GM10847 (cell line): ENCODE results near the gene CDK12.

Experiments
- POLR2A ChIP-seq: IDR thresholded peaks from 2 replicates; pipeline ENCODE4 v1.6.1; 2011; ENCODE audit not compliant: insufficient read length; ENCODE audit errors: extremely low read depth

Gene CDK12

DNA sequence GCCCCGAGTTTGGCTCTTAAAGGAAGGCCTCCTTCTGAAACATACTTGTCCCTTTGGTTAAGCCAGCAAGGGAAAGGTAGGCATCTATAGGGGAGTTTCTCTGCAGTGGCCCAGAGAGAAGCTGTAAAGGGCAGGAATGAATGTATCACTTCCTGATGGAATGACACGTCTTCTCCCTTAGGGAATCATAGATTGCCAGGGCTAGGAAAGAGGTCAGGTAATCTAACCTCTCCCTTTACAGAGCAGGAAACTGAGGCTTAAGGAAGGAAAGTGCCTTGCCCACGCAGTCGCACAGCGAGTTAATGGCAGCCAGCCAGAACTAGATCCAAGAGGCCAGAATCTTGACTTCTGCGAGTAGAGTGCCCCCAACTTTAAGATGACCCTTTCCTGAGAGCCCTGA is 80.4 kb downstream of the CDK12 start:
- no peak for TF ChIP-seq POLR2A

DNA sequence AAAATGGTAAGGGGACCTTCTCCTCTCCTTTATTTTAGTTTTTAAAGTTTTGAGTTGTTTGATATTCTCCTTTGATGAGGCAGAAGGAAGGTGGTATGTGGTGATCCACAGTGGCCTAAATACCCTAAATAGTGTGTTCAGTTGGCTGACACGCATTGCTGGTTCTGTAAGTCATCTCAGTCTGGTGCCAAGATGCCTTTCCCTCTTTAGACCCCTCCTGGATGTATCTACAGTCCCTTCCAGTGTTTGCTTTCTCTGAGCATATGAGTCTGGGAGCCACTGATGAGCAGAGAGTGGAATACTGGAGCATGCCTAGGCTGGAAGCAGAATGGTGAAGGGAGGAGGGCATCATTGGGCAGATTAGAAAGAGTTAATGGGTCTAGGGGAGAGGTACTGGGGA is 81.9 kb downstream of the CDK12 start:
- no peak for TF ChIP-seq POLR2A

DNA sequence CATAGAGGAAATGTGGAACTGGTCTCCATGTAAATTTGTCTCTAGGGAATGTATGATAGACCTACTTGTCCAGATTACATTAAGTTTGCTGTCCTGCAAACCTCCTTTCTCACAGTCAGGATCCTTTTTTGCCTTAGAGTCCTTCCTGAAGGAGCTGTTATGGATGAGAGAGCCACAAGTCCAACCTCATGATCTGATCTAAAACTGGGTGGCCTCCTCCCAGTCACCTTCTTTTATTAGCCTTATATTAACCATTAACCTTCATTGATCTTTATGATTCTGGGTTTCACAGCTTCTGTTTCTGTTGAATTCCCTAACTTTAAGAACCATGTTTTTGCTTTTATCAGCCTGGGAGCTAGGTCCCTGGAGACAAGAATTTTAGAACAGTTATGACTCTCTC is 82.4 kb downstream of the CDK12 start:
- no peak for TF ChIP-seq POLR2A

DNA sequence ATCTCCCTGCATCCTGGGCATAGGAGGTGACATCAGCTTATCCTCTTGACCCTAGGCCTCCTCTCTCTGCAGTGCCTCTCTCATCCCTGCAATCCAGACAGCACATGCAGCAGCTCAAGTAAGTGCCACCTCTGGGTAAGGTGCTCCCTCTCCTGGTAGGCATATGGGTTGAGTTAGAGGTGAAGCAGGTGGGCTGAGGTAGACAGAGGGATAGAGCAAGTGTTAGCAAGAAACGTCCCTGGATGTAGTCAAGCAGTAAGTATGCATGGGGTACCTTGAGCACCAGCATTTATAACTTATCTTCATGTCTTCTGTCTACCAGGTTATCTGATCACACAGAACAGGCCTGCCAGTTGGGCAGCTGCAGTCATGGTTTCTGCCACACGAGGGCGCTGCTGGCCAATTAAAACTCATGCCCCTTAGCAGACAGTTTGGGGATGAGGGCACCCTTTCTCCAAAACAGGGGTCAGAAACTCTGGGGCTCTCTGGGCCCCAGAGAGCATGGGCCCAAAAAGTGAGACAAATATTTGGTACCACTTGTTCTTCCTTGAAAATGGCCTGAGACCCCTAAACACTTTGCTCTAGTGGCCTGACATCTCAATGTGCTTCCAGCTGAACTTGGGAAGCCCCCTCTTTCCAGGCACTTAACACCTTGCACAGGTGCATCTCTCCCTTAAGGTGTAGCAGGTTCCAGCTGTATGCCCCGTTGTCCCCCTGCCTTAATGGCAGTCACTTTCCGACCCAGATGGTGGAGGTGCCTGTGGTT is 86.6 kb downstream of the CDK12 start:
- no peak for TF ChIP-seq POLR2A

DNA sequence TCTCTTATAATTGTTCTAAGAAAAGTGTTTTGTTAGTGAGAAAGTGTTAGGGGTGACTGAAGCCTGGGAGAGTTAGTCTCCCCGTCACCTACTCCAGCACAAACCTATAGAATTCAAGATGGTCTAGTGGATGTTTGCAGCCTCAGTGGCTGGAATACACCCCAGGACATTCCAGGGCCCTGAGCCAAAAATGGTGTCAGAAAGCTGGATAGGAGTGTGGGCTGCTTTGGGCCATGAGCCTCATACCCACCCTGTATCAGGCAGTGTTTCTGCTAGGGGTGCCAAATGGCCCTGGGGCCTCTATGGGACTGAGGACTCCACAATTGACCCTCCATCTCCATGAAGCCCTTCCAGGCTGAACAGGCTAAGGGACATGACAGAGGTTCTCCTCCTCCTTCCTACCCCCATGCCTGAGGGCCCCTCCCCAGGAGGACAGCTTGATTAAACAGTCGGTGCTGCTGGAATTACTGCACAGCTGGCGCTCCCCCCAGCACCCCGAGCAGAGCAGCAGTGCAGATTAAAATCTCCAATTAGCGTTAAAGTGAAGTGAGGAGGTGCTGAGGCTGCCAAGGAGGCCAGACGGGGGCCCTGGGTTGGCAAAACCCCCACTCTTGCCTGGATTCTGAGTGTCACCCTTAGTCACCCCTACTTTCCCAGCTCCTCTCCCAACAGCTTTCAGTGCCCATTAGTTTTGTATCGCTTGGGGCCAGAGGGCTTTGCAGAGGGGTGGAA is 87.4 kb downstream of the CDK12 start:
- no peak for TF ChIP-seq POLR2A

DNA sequence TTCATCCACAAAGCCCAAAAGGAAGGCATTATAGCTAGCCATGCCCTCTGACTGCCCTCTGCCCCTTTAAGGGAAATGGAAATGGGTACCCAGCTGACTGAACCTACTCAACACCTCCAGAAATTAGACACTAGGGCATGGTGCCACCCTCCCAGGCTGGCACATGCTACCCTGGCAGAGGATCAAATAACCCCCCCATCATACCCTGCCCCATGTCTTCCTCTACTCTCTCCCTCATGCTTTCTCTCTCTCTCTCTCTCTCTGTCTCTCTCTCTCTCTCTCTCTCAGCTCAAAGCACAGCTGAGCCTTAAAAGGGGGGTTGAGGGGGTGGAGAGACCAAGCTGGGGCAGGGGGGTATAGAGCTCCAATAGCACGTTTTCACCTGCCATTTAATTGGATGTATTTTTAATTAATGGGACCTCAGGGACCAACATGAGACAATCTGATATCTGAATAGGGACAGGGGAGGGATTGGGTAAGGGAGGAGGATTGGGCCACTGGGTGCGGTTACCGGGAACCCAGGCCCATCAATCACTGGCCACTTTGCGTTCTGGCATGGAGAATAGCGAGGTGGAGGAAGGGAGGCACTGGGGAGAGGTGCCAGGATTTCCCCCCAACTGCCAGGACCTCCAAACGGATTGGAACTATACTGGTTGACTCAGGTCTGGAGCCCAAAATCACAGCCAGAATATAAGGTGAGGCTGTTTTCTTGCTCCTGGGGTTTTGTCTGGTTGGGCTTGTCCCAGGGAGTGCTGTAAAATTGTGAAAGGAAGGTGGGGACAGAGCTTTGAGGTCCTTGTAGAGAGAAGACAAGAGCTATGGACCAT is 88.7 kb downstream of the CDK12 start:
- no peak for TF ChIP-seq POLR2A

DNA sequence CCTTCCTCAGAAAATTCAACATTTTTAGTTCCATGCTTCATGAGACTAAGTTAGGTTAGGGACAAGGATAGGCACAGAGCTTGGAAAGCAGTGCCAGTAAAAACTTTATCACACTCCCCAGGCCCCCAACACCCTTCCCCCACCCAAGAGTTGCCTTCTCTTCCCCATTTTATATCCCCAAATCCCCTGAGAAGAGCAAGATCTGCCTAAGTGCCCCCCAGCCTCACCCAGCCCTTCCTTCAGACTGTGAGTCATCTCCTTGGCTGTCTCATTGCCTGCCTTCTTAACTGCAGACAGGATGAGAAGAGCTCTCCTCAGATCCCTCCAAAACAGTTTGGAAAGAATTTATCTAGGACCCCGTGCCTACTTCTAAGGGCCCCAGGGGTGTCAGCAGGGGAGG is 90.6 kb downstream of the CDK12 start:
- no peak for TF ChIP-seq POLR2A

DNA sequence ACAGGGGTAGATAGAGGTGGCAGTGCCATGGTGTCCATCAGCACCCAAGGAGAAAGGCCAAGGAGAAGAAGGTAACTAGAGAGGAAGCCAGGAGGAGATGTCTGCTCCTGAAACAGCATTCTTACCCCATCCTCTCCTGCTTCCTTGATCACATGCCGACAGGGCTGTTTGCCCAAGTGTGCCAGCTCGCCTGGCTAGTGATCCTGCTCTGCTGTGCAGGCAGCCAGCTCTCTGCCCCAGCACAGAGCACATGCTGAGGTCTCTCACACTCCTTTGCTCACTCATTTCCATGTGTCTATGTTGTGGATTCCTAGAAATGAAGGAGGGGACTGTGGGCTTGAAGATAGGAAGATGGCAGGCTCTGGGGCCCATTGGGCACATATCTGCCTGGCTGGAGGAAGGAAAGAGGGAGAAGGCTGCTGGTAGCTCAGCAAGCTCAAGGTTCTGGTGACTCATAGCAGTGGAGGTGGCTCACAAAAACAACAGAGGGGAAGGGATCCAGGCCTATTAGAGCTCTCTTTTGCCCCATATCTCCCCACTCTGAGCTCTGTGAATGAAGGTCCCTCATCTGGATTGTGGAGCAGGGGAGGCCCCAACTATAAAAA is 92.2 kb downstream of the CDK12 start:
- TF ChIP-seq POLR2A: no peak

DNA sequence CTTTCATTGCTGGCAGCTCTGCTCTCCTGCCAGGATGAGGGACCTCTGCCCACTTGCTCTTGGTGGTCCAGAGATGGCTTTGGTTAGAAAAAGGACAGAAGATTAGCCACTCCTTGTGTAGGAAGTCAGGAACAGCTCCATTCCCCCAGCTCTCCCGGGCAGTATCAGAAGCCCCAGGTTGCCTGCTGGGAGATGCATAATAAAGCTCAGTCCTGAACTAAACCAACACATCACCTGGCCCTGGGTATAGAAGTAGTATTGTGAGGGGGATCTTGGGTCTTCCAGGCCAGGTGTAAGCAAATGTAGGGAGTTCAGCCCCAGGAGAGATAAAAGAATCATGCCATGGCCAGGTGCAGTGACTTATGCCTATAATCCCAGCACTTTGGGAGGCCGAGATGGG is 94.1 kb downstream of the CDK12 start:
- TF ChIP-seq POLR2A: no peak

DNA sequence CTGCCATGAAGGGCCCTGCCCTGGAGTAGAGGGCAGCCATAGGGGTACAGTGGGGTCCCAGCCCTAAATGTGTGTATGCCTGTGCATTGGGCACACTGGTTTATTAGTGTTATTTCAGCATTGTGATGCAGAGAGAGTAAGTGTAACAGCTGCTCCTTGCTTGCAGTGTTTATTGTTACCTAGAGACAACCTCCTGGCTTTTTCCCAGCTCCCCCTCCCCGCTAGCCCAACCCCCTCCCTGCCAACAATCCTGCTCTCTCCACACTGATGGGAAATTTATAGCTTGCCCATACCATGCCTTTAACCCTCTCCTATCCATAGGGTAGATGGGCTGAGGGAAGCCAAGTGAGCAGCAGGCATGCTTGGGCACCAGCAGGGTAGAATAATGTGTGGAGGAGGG is 95.1 kb downstream of the CDK12 start:
- no peak for TF ChIP-seq POLR2A

DNA sequence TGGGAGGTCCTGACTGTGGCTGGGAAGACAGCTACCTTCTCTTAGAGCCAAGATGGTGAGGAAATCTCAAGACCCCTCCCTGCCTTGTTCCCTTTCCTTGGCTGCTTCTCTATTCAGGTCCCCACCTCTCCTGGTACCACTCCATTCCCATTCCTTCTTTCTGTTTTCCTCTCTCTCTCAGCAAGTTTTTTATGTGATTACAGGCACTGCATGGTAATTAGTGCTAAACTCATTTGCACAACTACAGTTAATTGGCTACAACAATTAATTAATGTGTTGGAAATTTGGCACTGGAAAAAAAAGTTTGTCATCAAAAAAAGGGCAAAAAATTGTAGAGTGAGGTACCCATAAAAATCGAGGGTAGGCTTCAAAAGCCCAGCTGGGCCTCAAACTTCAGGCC is 101.1 kb downstream of the CDK12 start:
- no peak for TF ChIP-seq POLR2A

DNA sequence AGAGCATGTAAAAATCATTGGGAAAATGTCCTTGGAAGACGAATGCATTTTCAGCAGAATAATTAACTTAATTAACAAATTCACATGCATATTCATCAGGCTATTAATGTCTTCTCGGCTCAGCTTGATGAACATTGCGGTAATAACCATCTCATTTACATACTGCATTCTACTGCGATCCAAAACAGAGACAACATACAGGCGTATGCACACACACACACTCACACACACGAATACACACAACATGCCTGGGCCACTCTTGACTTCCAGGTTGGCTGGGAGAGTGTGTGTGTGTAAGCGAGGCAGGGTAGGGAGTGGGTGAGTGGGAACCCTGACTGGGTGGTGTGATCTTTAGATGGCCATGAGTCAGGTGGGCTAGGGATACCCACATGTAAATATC is 101.7 kb downstream of the CDK12 start:
- no peak for TF ChIP-seq POLR2A

DNA sequence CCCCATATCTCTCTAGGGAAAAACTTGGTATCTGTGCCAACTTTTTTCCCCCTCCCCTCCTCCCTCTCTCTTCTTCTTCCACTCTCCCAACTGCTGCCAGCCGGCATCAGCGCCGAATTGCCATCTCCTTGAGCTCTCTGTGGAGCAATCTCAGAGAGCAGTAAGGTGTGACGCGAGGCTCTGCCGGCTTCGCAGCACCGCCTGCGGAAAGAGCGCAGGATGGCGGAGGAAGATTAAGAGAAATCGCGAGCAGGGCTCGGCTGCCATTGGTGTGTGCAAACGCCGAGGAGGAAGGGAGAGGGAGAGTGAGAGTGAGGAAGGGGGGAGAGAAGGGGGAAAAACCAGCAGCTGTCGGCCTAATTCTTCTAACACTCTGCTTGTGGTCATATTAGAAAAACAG is 102.2 kb downstream of the CDK12 start:
- no peak for TF ChIP-seq POLR2A

DNA sequence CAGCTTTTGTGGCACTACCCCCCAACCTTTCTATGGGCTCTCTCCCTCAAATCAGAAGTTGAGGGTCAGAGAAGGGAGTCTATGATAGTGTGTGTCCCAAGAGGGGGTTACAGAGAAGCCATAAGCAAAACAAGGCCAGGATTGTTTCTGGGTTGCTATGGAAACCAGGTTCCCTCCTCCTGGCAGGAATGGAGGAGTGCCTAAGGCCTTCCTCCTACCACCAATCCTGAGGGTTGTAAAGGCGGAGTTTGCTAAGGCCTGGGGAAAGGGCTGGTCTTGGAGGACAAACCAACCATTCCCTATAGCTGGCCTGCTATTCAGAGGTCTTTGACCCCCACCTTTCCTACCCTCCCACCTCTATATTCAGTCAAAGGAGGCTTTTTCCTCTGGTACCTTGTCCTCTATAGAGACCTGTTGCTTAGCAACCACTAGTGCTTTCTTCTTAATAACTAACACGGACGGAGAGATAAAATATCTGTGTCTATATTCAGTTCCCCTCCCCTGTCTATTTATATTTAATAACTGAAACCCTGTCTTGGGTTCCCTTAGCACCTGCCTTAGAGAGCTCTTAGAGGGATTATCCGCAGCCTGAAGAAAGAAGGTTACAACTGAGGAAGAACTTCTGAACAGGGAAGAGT is 103.0 kb downstream of the CDK12 start:
- no peak for TF ChIP-seq POLR2A

DNA sequence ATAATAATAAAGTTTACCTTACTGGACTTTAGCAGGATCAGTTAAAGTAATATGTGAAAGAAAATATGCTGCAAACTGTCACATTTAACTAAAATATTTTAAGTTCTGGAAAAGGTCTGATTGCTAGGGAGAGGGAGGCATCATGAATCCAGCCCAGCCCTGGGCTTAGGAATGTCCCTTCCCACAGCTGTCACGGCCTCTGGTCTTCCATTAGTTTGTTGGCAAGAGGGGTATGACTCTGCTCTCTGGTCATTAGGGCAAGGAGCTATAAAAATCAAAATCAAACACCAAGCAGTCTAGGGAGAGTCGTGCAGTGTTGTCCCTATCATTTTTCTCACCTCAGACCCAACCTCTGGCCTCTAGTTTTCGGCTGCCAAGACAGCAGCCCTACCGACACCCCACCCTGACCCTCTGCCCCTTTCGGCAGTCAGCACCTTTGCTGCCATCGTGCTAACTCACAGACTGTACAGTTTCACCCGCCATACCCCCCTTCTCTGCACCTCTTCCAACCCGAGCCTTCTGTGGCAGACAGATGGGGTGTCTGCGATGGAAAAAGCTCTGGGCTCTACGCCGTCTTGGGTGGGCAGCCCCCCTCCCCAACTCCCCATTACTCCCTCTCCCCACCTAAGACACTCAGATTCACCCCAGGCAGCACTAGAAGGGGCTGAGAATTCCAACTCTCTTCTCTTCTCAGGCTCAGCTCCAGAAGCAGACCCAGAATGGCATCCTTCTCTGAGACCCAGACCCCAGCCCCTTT is 105.0 kb downstream of the CDK12 start:
- no peak for TF ChIP-seq POLR2A

DNA sequence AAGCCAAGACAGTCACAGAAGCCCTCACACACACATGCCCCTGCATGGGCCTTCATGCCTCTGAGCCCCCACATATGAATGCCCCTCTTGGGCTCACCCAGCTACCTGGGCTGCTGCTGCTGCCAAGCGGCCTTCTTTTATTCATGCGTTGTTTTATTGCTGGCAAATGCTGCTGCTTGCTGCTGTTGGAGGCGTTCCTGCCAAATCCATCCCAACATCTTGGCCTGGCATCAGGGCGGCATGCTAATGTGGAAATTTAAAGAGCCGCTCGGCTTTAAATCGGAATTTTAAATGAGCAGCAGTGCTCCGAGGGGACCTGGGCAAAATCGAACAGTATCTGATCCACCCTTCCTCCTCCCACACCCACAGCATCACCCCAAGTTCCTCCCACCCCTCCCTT is 107.4 kb downstream of the CDK12 start:
- TF ChIP-seq POLR2A: no peak
